GM19238 (cell line): ENCODE data around the gene DNER.
"Not testable (repeated sequence)": the region's sequence is repeated elsewhere in the genome, so short reads cannot be mapped to it uniquely, and the experiment has no call there.

ENCODE experiments used
- DNase-seq: peaks from one replicate; pipeline ENCODE4 v3.0.0; 2011; ENCODE audit warnings: low spot score; ENCODE audit not compliant: insufficient read length

Gene DNER

GRCh38 chr2:229344151-229344551 is 370.2 kb downstream of the DNER start:
- DNase-seq: no peak

- no peak for DNase-seq
Observed at GRCh38 chr2:229343661-229344060, 370.7 kb downstream of the DNER start.

DNA sequence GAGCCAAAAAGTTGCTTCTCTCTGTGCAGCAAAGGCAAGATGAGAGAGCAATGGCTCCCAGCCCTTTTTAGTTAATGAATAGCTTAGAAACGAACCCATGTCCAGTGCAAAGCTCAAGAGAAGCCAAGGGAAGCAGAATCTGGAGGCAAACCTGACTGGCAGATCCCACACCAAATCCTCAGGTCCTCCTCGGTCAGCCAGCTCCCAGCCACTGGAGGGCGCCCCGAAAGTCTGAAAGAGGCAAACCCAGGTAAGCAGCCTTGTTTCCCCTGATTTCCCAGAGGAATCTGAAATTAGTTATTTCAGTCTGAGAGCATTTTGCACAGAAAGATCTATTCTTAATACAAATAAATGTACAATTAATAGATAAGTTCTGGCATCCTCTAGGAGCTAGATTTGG is 372.0 kb downstream of the DNER start:
- no peak for DNase-seq

DNA sequence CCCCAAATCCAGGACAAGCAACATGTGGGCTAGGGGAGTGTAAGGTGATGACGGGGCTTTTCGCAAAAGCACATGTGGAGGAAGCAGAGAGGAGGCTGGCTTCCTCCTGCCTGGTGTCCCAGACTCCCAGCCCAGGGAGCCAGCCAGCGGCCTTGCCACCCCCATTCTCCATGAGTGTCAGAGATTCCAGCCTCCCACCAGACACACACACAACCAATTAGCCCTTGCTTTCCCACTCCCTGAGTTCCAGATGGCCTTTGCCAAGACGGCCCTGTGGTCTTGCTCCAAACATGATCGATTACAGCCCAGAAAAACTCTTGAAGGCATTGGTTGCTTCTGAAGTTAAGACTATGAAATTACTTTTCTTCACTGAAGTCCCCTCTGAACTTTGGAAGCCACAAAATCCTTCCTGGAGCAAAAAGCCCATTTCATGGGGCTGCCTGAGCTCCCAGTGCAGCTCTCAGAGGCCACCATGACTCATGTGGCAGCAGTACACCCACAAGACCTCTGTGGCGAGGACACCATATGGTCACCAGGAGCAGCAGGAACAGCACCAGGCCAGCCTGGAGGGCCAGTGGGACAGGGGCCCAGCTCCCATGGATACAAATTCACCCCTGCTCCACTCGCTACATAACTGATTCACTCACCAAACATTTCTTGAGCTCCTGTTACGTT is 374.1 kb downstream of the DNER start:
- DNase-seq: no peak

GRCh38 chr2:229339618-229340017 is 374.7 kb downstream of the DNER start:
- no peak for DNase-seq

DNA sequence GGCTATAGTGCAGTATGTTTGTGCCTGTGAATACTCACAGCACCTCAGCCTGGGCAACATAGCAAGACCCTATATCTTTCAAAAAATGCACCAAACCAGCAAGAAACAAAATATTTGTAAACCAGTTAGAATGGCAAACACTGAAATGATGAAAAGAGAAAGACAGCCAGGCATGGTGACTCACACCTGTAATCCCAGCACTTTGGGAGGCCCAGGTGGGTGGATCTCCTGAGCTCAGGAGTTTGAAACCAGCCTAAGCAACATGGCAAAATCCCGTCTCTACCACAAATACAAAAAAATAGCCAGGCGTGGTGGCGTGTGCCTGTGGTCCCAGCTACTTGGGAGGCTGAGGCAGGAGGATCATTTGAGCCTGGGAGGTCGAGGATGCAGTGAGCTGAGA is 375.2 kb downstream of the DNER start:
- not testable (repeated sequence) for DNase-seq

DNA sequence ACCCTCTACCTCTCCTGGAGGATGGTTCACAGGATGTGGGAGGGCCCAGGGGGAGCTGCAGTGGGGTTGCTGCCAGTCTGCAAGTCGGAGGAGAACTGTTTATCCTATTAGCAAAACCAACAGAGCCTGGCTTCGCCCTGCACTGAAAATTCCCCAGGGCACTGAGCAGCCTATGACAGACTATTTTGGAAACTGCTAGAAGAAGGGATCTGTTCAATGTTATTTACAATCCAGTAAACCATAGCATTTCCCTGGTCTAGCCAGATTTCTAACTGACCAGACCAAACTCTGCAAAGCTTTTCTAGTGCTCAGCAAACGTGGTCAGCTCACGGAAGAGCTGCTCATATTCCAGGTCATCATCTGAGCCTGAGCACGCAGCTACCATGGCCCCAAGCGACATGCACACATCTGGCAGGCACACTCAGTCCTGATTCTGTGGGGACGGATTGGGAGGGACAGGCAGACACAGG is 378.4 kb downstream of the DNER start:
- DNase-seq: no peak

- DNase-seq: no peak
Observed at GRCh38 chr2:229335330-229335729, 379.0 kb downstream of the DNER start.

GRCh38 chr2:229330952-229331351 is 383.4 kb downstream of the DNER start:
- DNase-seq: no peak

DNA sequence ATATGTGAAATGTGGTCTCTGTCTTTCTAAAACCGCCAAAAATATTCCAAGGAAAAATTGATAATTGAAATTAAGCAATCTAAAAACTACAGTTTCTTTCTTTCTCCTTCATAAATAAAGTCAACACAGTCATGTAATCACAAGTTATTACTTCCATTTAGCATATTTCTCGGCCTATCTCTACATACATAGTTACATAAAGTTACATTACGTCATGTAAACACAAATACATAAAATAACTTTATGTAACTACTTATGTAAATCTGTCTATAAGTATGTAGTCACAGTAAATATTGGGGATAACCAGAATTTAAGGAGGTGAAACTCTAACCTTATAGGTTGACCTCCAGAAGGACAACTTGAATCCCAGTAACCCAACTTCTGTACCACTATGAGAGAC is 394.8 kb downstream of the DNER start:
- DNase-seq: no peak

DNA sequence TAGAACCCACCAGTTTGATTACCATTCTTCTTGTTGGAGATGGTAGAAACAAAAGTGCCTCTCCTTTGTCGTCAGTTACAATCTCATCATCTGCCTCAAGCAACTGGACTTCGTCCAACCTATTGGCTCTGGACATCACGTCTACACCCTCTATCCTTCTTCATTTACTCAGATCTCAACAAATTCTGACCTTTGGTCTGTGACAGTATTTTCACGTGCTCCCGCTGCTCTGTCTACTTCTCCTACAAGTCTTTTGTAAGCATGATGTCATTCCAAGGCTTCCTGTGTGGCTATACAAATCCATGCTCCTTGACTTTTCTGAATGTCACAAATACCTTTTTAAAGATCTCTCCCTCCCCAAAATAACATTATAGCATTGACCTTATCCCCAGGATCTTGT is 400.2 kb downstream of the DNER start:
- DNase-seq: no peak

DNA sequence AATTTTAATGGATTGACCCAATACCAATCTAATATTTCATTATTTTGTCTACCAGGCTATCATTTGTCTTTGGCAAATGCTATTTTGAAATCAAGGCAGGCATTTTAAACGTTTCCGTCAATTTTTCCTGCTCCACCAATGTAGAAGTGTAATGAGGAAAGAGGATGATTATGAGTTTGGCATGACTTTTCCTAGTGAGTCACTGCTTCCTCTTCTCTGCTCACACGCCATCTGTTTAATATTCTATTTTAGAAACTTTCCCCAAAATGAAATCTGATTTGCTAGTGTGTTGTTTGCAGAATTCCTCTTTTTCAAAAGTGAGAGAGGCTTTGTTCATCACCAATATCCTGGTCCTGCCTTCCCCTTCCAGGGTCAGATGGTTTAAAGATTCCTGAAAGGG is 400.8 kb downstream of the DNER start:
- no peak for DNase-seq
